A673 (cell line): Measurements from ENCODE around the gene SCAP. TPM values are rescaled to one million over a fixed set of nuclear protein-coding genes. Genes with fewer than 3 reads are reported as not detected.
A peak's percentile ranks its signal among the peaks of the same experiment; 100 is the strongest.

Source experiments
- BruUV-seq: library from RNA; stranded (reverse); fragments of 400-500 nt; replicated peaks from 2 replicates; lab custom pipeline; 2021; lab: Mats Ljungman, UMichigan
- CTCF ChIA-PET: fragments of 300-600 bp; sonication (Branson Sonifier 250); formaldehyde crosslinking; loops from one replicate; lab custom pipeline; 2022; ENCODE audit warnings: antibody characterized with exemption; lab: Charles Lee
- POLR2A ChIA-PET: fragments of 300-600 bp; sonication (Branson Sonifier 250); formaldehyde crosslinking; loops from one replicate; lab custom pipeline; 2022; ENCODE audit warnings: antibody characterized with exemption; ENCODE audit not compliant: low non-redundant PET; lab: Charles Lee
- DNase-seq: peaks from one replicate; pipeline ENCODE4 v3.0.0-alpha.2; 2015; ENCODE audit warnings: low spot score
- H3K27ac ChIP-seq: fragments of 200-600 bp; sonication (generic); 2 replicates; pipeline ENCODE4 v1.5.1; 2016; ENCODE audit warnings: mixed run types, low read depth, mild to moderate bottlenecking, mixed read lengths, antibody characterized with exemption, low read length; ENCODE audit not compliant: poor library complexity, severe bottlenecking
- H3K27me3 ChIP-seq: fragments of 200-600 bp; sonication (generic); replicated peaks from 2 replicates; pipeline ENCODE4 v1.6.1; 2017; ENCODE audit warnings: mixed run types, low read depth, mild to moderate bottlenecking, mixed read lengths, antibody characterized with exemption, low read length; ENCODE audit not compliant: insufficient read depth, poor library complexity
- H3K36me3 ChIP-seq: fragments of 200-600 bp; sonication (generic); 2 replicates; pipeline ENCODE4 v1.6.1; 2016; ENCODE audit warnings: mixed run types, mild to moderate bottlenecking, mixed read lengths, antibody characterized with exemption, low read length; ENCODE audit not compliant: insufficient read depth, poor library complexity, severe bottlenecking
- H3K4me1 ChIP-seq: fragments of 200-600 bp; sonication (generic); 2 replicates; pipeline ENCODE4 v1.6.1; 2017; ENCODE audit warnings: mixed run types, mild to moderate bottlenecking, mixed read lengths, antibody characterized with exemption, low read length; ENCODE audit not compliant: insufficient read depth, poor library complexity, severe bottlenecking
- H3K4me3 ChIP-seq: fragments of 200-600 bp; sonication (generic); 2 replicates; pipeline ENCODE4 v1.5.1; 2016; ENCODE audit warnings: low read depth, mixed run types, mild to moderate bottlenecking, mixed read lengths, low read length; ENCODE audit not compliant: poor library complexity, severe bottlenecking
- H3K9me3 ChIP-seq: fragments of 200-600 bp; sonication (generic); 2 replicates; pipeline ENCODE4 v1.6.1; 2016; ENCODE audit warnings: mixed run types, low read depth, mild to moderate bottlenecking, mixed read lengths, antibody characterized with exemption, low read length; ENCODE audit not compliant: poor library complexity, severe bottlenecking
- EZH2 ChIP-seq: fragments of 200-600 bp; sonication (generic); IDR thresholded peaks from 2 replicates; pipeline ENCODE4 v1.6.1; 2017; ENCODE audit warnings: borderline replicate concordance, low read depth, mild to moderate bottlenecking, mixed read lengths, antibody characterized with exemption, low read length; ENCODE audit not compliant: poor library complexity, severe bottlenecking
- intact Hi-C: fragments of 100-400 bp; cut with micrococcal nuclease; formaldehyde crosslinking; loops from one replicate; pipeline ENCODE4 v1.10.0; 2022; ENCODE audit not compliant: unreplicated experiment
- total RNA-seq: library from RNA; stranded (reverse); gene quantifications from 2 replicates; pipeline ENCODE4 v1.2.3, GENCODE V29; 2021
- TF ChIP-seq, protein P1 (sequence below): fragments of 300-800, 200-600 bp; sonication (generic); conservative IDR thresholded peaks from 2 replicates; pipeline ENCODE4 v1.5.1; 2017; ENCODE audit warnings: low read depth, mild to moderate bottlenecking, antibody characterized with exemption, low read length, moderate library complexity, mixed read lengths

Gene SCAP
- total RNA-seq, 1 experiment from 2014 or later: 43.4 TPM

DNA sequence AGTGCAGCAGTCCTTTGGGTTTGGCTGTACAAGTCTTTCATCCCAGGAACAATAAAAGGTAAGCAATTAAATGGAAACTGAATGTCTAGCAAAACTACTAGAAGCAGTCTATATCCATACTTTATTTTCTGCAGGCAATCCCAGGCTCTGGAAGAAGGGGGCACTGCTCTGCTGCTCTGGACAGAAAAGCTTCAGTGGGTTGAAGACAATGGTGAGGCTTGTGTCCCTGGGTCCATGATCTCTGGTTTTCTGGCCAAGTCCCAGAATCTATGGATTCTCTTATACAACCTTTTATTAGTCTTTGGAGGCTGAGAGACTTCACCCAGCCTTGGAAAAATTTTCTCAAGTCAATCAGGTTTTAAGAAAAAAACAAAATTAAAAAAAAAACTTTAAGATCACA, 35.6 kb downstream of the SCAP start:
- no peak for TF ChIP-seq EZH2
- TF ChIP-seq, protein P1, sequence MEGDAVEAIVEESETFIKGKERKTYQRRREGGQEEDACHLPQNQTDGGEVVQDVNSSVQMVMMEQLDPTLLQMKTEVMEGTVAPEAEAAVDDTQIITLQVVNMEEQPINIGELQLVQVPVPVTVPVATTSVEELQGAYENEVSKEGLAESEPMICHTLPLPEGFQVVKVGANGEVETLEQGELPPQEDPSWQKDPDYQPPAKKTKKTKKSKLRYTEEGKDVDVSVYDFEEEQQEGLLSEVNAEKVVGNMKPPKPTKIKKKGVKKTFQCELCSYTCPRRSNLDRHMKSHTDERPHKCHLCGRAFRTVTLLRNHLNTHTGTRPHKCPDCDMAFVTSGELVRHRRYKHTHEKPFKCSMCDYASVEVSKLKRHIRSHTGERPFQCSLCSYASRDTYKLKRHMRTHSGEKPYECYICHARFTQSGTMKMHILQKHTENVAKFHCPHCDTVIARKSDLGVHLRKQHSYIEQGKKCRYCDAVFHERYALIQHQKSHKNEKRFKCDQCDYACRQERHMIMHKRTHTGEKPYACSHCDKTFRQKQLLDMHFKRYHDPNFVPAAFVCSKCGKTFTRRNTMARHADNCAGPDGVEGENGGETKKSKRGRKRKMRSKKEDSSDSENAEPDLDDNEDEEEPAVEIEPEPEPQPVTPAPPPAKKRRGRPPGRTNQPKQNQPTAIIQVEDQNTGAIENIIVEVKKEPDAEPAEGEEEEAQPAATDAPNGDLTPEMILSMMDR: 0 out of 2 replicates have a peak, but pooled peaks have one; percentile 23
- Histone ChIP-seq H3K4me3 (no peak overlapping the region), H3K36me3 (peaks cover 2% of the 10 kb centered on the region), H3K27me3 (no peaks in the 10 kb centered on the region), H3K9me3 (no peaks in the 10 kb centered on the region), H3K4me1 (no peaks in the 10 kb centered on the region), H3K27ac (no peak overlapping the region)
- ChIA-PET POLR2A (no interaction called here), CTCF (no interaction called here)
- BruUV-seq: no TSS peak
- intact Hi-C loops: no loop called here
- DNase-seq: no peak

DNA sequence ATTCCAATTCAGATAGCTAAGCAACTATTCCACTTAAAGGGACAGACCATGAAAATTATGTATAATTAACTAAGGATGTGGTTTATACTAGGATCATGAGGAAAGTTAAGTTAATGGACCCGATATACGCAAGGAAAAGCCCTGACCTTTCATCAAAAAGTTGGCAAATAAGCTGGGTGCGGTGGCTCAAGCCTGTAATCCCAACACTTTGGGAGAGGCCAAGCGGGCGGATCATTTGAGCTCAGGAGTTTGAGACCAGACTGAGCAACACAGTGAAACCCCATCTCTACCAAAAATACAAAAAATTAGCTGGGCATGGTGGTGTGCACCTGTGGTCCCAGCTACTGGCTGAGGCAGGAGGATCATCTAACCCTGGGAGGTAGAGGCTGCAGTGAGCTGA, 39.6 kb downstream of the SCAP start:
- POLR2A ChIA-PET: no interaction called here
- Histone ChIP-seq H3K9me3 (no peaks in the 10 kb centered on the region), H3K27ac (no peak overlapping the region), H3K4me1 (no peaks in the 10 kb centered on the region), H3K4me3 (no peak overlapping the region), H3K27me3 (no peaks in the 10 kb centered on the region), H3K36me3 (no peaks in the 10 kb centered on the region)
- DNase-seq: no peak
- TF ChIP-seq, protein P1: no peak
- no peak for TF ChIP-seq EZH2
- CTCF ChIA-PET: no interaction called here
- intact Hi-C loops: no loop called here
- BruUV-seq: no TSS peak

DNA sequence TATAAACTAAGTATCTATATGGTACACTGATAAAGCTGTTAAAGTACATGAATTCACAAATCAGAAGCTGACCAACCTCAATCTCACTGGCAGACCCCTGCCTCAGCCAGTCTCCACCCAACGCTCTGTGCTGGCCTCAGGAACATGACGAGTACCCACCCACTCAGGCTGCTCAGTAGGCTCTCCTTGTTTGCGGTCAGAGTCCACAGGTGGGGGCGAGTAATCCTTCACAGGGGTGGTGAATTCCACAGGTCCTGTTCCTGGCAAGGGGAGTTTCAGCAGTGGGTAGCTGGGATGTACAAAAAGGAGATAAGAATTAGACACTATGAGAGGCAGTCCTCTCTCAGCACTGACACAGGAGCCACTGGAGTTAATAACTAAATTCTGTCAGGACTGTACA, 40.9 kb downstream of the SCAP start:
- H3K27me3 ChIP-seq: no peaks in the 10 kb centered on the region
- no TSS peak for BruUV-seq
- no peaks in the 10 kb centered on the region for H3K4me1 ChIP-seq
- intact Hi-C loops: no loop called here
- H3K9me3 ChIP-seq: no peaks in the 10 kb centered on the region
- CTCF ChIA-PET: no interaction called here
- no peak overlapping the region for H3K27ac ChIP-seq
- no peak overlapping the region for H3K4me3 ChIP-seq
- TF ChIP-seq, protein P1: no peak
- no peak for TF ChIP-seq EZH2
- POLR2A ChIA-PET: no interaction called here
- H3K36me3 ChIP-seq: no peaks in the 10 kb centered on the region
- no peak for DNase-seq
